ENCODE measurements around the gene TTLL10. TPM values are rescaled to one million over a fixed set of nuclear protein-coding genes. Genes with fewer than 3 reads are reported as not detected.

TTLL10 gene
- total RNA-seq, 1 experiment from 2014 or later = 4.0 TPM

GRCh38 chr1:1227386-1227785 is 53.7 kb downstream of the TTLL10 start:
- Histone ChIP-seq H3K4me2 (no peak overlapping the region), H4K20me1 (ENCODE audit: insufficient read depth) (peaks cover 30% of the 10 kb centered on the region)

GRCh38 chr1:1228187-1228586 is 54.5 kb downstream of the TTLL10 start:
- no peaks in the 10 kb centered on the region for H3K9me3 ChIP-seq (ENCODE audit: insufficient read depth, low read depth)
- H3K4me1 ChIP-seq (replicated peaks; ENCODE audit: insufficient read depth) = peaks cover 16% of the 10 kb centered on the region
- no peaks in the 10 kb centered on the region for H3K9me2 ChIP-seq (ENCODE audit: insufficient read depth)
- no peak overlapping the region for H2AFZ ChIP-seq
- BruUV-seq (replicated peaks) = no TSS peak
- no peak for TF ChIP-seq EZH2 (IDR thresholded peaks at IDR 0.05; ENCODE audit: low read depth)
- no peak for TF ChIP-seq CTCF (conservative IDR thresholded peaks at IDR 0.05)
- H3K4me3 ChIP-seq = no peak overlapping the region
- H3F3A ChIP-seq (ENCODE audit: insufficient read depth, low read depth) = peaks cover 5% of the 10 kb centered on the region; the same call in 1 of the 2 replicates
- intact Hi-C loops (cut with micrococcal nuclease; ENCODE audit: unreplicated experiment) = no loop called here
- peaks cover 30% of the 10 kb centered on the region for H4K20me1 ChIP-seq (ENCODE audit: insufficient read depth)
- no peaks in the 10 kb centered on the region for H3K27me3 ChIP-seq (ENCODE audit: insufficient read depth, low read depth)
- ChIA-PET CTCF (no interaction called here), POLR2A (ENCODE audit: unreplicated experiment) (no interaction called here)
- no peak overlapping the region for H3K27ac ChIP-seq
- no peaks in the 10 kb centered on the region; the same call in 1 of the 2 replicates for H3K36me3 ChIP-seq (ENCODE audit: low read depth)
- DNase-seq = no peak
- H3K4me2 ChIP-seq = no peak overlapping the region
- peaks cover 60% of the 10 kb centered on the region for H3K79me2 ChIP-seq (ENCODE audit: low read depth)

More at GRCh38 chr1:1227386-1227785, 53.7 kb downstream of the TTLL10 start:
- TF ChIP-seq CTCF (conservative IDR thresholded peaks at IDR 0.05) = no peak
- TF ChIP-seq EZH2 (IDR thresholded peaks at IDR 0.05; ENCODE audit: low read depth) = no peak
- intact Hi-C loops (cut with micrococcal nuclease; ENCODE audit: unreplicated experiment) = no loop called here
- BruUV-seq (replicated peaks) = no TSS peak
- Histone ChIP-seq H3K4me3 (no peak overlapping the region), H3K36me3 (ENCODE audit: low read depth) (no peaks in the 10 kb centered on the region; the same call in 1 of the 2 replicates), H3K9me3 (ENCODE audit: insufficient read depth, low read depth) (no peaks in the 10 kb centered on the region), H3K9me2 (ENCODE audit: insufficient read depth) (no peaks in the 10 kb centered on the region), H2AFZ (no peak overlapping the region), H3K4me1 (replicated peaks; ENCODE audit: insufficient read depth) (peaks cover 11% of the 10 kb centered on the region), H3K27ac (no peak overlapping the region), H3F3A (ENCODE audit: insufficient read depth, low read depth) (peaks cover 5% of the 10 kb centered on the region; the same call in 1 of the 2 replicates), H3K79me2 (ENCODE audit: low read depth) (peaks cover 55% of the 10 kb centered on the region), H3K27me3 (ENCODE audit: insufficient read depth, low read depth) (no peaks in the 10 kb centered on the region)
- CTCF ChIA-PET = no interaction called here
- POLR2A ChIA-PET (ENCODE audit: unreplicated experiment) = no interaction called here
- DNase-seq = no peak

- intact Hi-C loops (cut with micrococcal nuclease; ENCODE audit: unreplicated experiment) = no loop called here
- no peaks in the 10 kb centered on the region for H3K36me3 ChIP-seq (ENCODE audit: low read depth)
- no peak for TF ChIP-seq EZH2 (IDR thresholded peaks at IDR 0.05; ENCODE audit: low read depth)
- TF ChIP-seq CTCF (conservative IDR thresholded peaks at IDR 0.05) = no peak
Measured at GRCh38 chr1:1228596-1229321, 55.1 kb downstream of the TTLL10 start.

More at GRCh38 chr1:1228596-1229321, 55.1 kb downstream of the TTLL10 start:
- CTCF ChIA-PET = no interaction called here
- H3K79me2 ChIP-seq (ENCODE audit: low read depth) = peaks cover 66% of the 10 kb centered on the region
- POLR2A ChIA-PET (ENCODE audit: unreplicated experiment) = no interaction called here
- H3F3A ChIP-seq (ENCODE audit: insufficient read depth, low read depth) = peaks cover 9% of the 10 kb centered on the region; the same call in 1 of the 2 replicates
- DNase-seq = no peak
- H3K27ac ChIP-seq = no peak overlapping the region
- H3K4me1 ChIP-seq (replicated peaks; ENCODE audit: insufficient read depth) = peaks cover 22% of the 10 kb centered on the region
- H3K9me3 ChIP-seq (ENCODE audit: insufficient read depth, low read depth) = no peaks in the 10 kb centered on the region
- no peaks in the 10 kb centered on the region for H3K9me2 ChIP-seq (ENCODE audit: insufficient read depth)
- H3K4me2 ChIP-seq = no peak overlapping the region
- H4K20me1 ChIP-seq (ENCODE audit: insufficient read depth) = peaks cover 33% of the 10 kb centered on the region
- H3K4me3 ChIP-seq = no peak overlapping the region
- no TSS peak for BruUV-seq (replicated peaks)
- H2AFZ ChIP-seq = no peak overlapping the region
- no peaks in the 10 kb centered on the region for H3K27me3 ChIP-seq (ENCODE audit: insufficient read depth, low read depth)

Data from PC-9 (cell line).